K562 (cell line): Measurements from ENCODE around the gene MFN1. TPM values are rescaled to one million over a fixed set of nuclear protein-coding genes. Genes with fewer than 3 reads are reported as not detected.

Source experiments
- ATAC-seq: fragments of 200-7000 bp; cut with Tn5 transposase; 3 replicates; pipeline ENCODE4 v1.9.1; 2020; ENCODE audit warnings: moderate library complexity
- BruUV-seq: library from RNA; stranded (reverse); fragments of 400-500 nt; replicated peaks from 2 replicates; lab custom pipeline; 2021; lab: Mats Ljungman, UMichigan
- CTCF ChIA-PET: fragments of 300-600 bp; formaldehyde crosslinking; extraction: SDS; loops from one replicate; lab custom pipeline; 2021; ENCODE audit warnings: low intra/inter-chr PET ratio; lab: Yijun Ruan, JAX
- POLR2A ChIA-PET: fragments of 300-600, 350-650 bp; sonication (Branson Sonifier 250); formaldehyde crosslinking; extraction: SDS; loops from one replicate; lab custom pipeline; 2021; ENCODE audit warnings: antibody characterized with exemption, inconsistent platforms; lab: Yijun Ruan, JAX
- DNase-seq, 4 experiments: peaks; one replicate each; pipeline versions ENCODE4 v3.0.0 to v3.0.0-alpha.2; 2011 to 2018; ENCODE audit warnings: low spot score in 3 of 4, mixed read lengths in 3 of 4; ENCODE audit errors: extremely low read depth in 1 of 4
- FAIRE-seq: peaks from 2 replicates; lab custom pipeline; 2011; peaks lifted over from hg19 to GRCh38; lab: Jason Lieb, UNC
- H2AFZ ChIP-seq: 2 replicates; pipeline ENCODE4 v1.6.0; 2011; ENCODE audit warnings: low read depth, low read length, control low read depth, inconsistent platforms
- H3K27ac ChIP-seq: fragments of 200-600 bp; 3 replicates; pipeline ENCODE4 v1.8.0; 2011; ENCODE audit warnings: low read depth, mild to moderate bottlenecking, control low read depth, inconsistent platforms, low read length, moderate library complexity, mixed read lengths; ENCODE audit errors: extremely low read depth
- H3K27me3 ChIP-seq, 2 experiments: fragments of 300-600 bp in 1 of 2; 2 replicates in 1 of 2; 3 replicates in 1 of 2; pipeline versions ENCODE4 v1.6.0 to v1.8.0; 2011; ENCODE audit warnings: inconsistent platforms in 2 of 2, low read length in 2 of 2, mild to moderate bottlenecking in 1 of 2, mixed read lengths in 1 of 2, moderate library complexity in 1 of 2; ENCODE audit not compliant: control insufficient read depth in 2 of 2, insufficient read depth in 2 of 2
- H3K36me3 ChIP-seq: fragments of 300-600 bp; 3 replicates; pipeline ENCODE4 v1.8.0; 2011; ENCODE audit warnings: mild to moderate bottlenecking, low read length, inconsistent platforms; ENCODE audit not compliant: control insufficient read depth, insufficient read depth
- H3K4me1 ChIP-seq, 2 experiments: fragments of 200-600 bp in 1 of 2; replicated peaks in 1 of 2; 2 replicates in 1 of 2; 3 replicates in 1 of 2; pipeline versions ENCODE4 v1.5.1 to v1.8.0; 2011; ENCODE audit warnings: inconsistent platforms in 2 of 2, low read length in 2 of 2, mild to moderate bottlenecking in 1 of 2, mixed read lengths in 1 of 2, moderate library complexity in 1 of 2; ENCODE audit not compliant: control insufficient read depth in 2 of 2, insufficient read depth in 2 of 2
- H3K4me2 ChIP-seq: 2 replicates; pipeline ENCODE4 v1.6.1; 2011; ENCODE audit warnings: low read length, control low read depth, inconsistent platforms, mixed read lengths; ENCODE audit not compliant: insufficient read depth
- H3K4me3 ChIP-seq: fragments of 200-600 bp; sonication (generic), shearing (Covaris generic); 2 replicates; pipeline ENCODE4 v1.5.1; 2016; ENCODE audit warnings: control low read depth, inconsistent platforms
- H3K79me2 ChIP-seq: fragments of 200-600 bp; 3 replicates; pipeline ENCODE4 v1.8.0; 2011; ENCODE audit warnings: low read length, inconsistent platforms; ENCODE audit not compliant: control insufficient read depth, insufficient read depth
- H3K9ac ChIP-seq, 2 experiments: 2 replicates each; pipeline versions ENCODE4 v1.6.0 to v1.6.1; 2011; ENCODE audit warnings: low read depth in 2 of 2, low read length in 2 of 2, control low read depth in 1 of 2, inconsistent platforms in 1 of 2, mild to moderate bottlenecking in 1 of 2, mixed read lengths in 1 of 2; ENCODE audit not compliant: insufficient read depth in 1 of 2
- H3K9me1 ChIP-seq: one replicate; pipeline ENCODE4 v1.6.0; 2011; ENCODE audit warnings: inconsistent platforms, mild to moderate bottlenecking, low read length, moderate library complexity; ENCODE audit not compliant: control insufficient read depth, insufficient read depth
- H3K9me3 ChIP-seq: replicated peaks from 2 replicates; pipeline ENCODE4 v1.5.1; 2011; ENCODE audit warnings: low read depth, low read length, inconsistent platforms; ENCODE audit not compliant: control insufficient read depth, insufficient read depth
- H4K20me1 ChIP-seq: replicated peaks from 2 replicates; pipeline ENCODE4 v1.6.1; 2011; ENCODE audit warnings: low read length, inconsistent platforms, mixed read lengths; ENCODE audit not compliant: control insufficient read depth, insufficient read depth
- ARID1B ChIP-seq: fragments of 450-650 bp; IDR thresholded peaks from 2 replicates; pipeline ENCODE4 v1.6.1; 2016; ENCODE audit warnings: antibody characterized with exemption, mild to moderate bottlenecking, inconsistent platforms
- CBFA2T2 ChIP-seq: fragments of 450-650 bp; conservative IDR thresholded peaks from 2 replicates; pipeline ENCODE4 v1.6.1; 2017; ENCODE audit warnings: mild to moderate bottlenecking
- CBX1 ChIP-seq: sonication (generic); IDR thresholded peaks from 2 replicates; pipeline ENCODE4 v1.6.1; 2016; ENCODE audit warnings: antibody characterized with exemption, low read depth, mild to moderate bottlenecking
- NFIC ChIP-seq: fragments of 450-650 bp; IDR thresholded peaks from 2 replicates; pipeline ENCODE4 v1.6.1; 2017; ENCODE audit warnings: mild to moderate bottlenecking, inconsistent platforms
- NR3C1 ChIP-seq: sonication (generic); formaldehyde crosslinking; IDR thresholded peaks from 2 replicates; pipeline ENCODE4 v1.8.1; 2022; ENCODE audit warnings: missing genetic modification reagents
- POLR2H ChIP-seq: IDR thresholded peaks from 2 replicates; pipeline ENCODE4 v1.6.1; 2016; ENCODE audit warnings: missing genetic modification characterization, low read depth, mild to moderate bottlenecking, control low read depth, missing compliant biosample characterization, moderate library complexity
- RBM14 ChIP-seq: fragments of 200-400 bp; formaldehyde crosslinking; IDR thresholded peaks from 2 replicates; pipeline ENCODE4 v1.6.1; 2018; ENCODE audit warnings: low read depth, mild to moderate bottlenecking, low read length, moderate library complexity, borderline replicate concordance; ENCODE audit not compliant: insufficient read depth
- SMARCE1 ChIP-seq: fragments of 450-650 bp; IDR thresholded peaks from 2 replicates; pipeline ENCODE4 v1.7.1; 2016; ENCODE audit warnings: mild to moderate bottlenecking
- TCF3 ChIP-seq: sonication (generic); formaldehyde crosslinking; IDR thresholded peaks from 2 replicates; pipeline ENCODE4 v1.4.0; 2020; ENCODE audit warnings: mild to moderate bottlenecking, missing genetic modification reagents
- ZBTB34 ChIP-seq: fragments of 250-450 bp; sonication (Bioruptor Pico); IDR thresholded peaks from 2 replicates; pipeline ENCODE4 v1.8.0; 2021; ENCODE audit warnings: mild to moderate bottlenecking, moderate library complexity
- ZNF592 ChIP-seq: fragments of 450-650 bp; IDR thresholded peaks from 2 replicates; pipeline ENCODE4 v1.6.1; 2017; ENCODE audit warnings: antibody characterized with exemption, mild to moderate bottlenecking
- WGBS: fragments of 100-300 bp; shearing (Covaris generic); methylation state at CpG from one replicate; pipeline ENCODE4 v1.1.6; 2016; ENCODE audit warnings: low coverage, mixed read lengths; ENCODE audit not compliant: insufficient coverage; ENCODE audit errors: missing lambda C conversion rate; 5-methylcytosine and 5-hydroxymethylcytosine counted together
- in situ Hi-C: fragments of 300-500 bp; cut with MboI; formaldehyde crosslinking; loops from 4 replicates; pipeline ENCODE4 v1.15.0; 2018; ENCODE audit warnings: inconsistent platforms, mixed read lengths
- intact Hi-C: fragments of 100-400 bp; cut with micrococcal nuclease; formaldehyde crosslinking; loops from 2 replicates; pipeline ENCODE4 v1.14.2; 2022
- polyA plus RNA-seq, 8 experiments: library from polyadenylated mRNA; depleted of rRNA in 4 of 8; stranded (reverse) in 5 of 8; unstranded in 3 of 8; fragments of >200 nt; fragmentation: Nextera tagmentation in 2 of 8; fragmentation: Illumina TruSeq in 1 of 8; extraction: Ambion mirVana in 2 of 8; extraction: Trizol in 1 of 8; gene quantifications; 2 replicates each; pipeline versions ENCODE4 v1.2.1 to v1.2.3, GENCODE V29; 2011 to 2014; ENCODE audit warnings: inconsistent platforms in 1 of 8, missing spikeins in 1 of 8
- total RNA-seq, 7 experiments: library from RNA; depleted of rRNA in 6 of 7; stranded (reverse); fragments of >200 nt in 6 of 7; fragmentation: Illumina TruSeq in 2 of 7; extraction: Trizol in 2 of 7; gene quantifications; 2 replicates each; pipeline versions ENCODE4 v1.2.1 to v1.2.3, GENCODE V29; 2011 to 2021; ENCODE audit warnings: low replicate concordance in 1 of 7
- TF ChIP-seq, protein P1 (sequence below): sonication (generic); IDR thresholded peaks from 2 replicates; pipeline ENCODE4 v1.6.1; 2016
- TF ChIP-seq, protein P2 (sequence below): IDR thresholded peaks from 2 replicates; pipeline ENCODE4 v1.6.1; 2012; ENCODE audit warnings: low read depth, low read length, improper control_type of control experiment, borderline replicate concordance

MFN1 gene
- total and polyA plus RNA-seq, 9 of the 15 experiments (the other 6 are each of a cell fraction or from before 2014, with no cell fraction given) = 10.5 to 42.7 (median 22.6) TPM

DNA sequence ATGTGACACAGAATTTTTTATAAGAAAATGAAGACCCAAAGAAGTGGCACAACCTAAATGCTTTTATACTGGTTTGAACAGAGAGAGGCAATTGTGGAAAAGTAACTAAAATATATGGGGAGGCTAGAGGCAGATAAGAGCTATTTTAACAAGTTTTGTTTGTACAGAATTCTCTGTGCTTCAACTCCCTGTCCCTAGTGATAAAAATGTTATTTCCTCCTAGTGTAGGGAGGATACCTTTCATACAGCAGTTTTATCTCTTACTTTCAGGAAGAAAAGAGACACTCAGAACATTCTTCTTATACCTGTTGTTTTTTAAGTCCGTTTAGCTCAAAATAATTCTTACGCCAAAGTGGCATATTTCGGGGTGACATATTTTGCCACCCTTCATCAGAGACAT, 45.9 kb upstream of the MFN1 start:
- POLR2A ChIA-PET = interaction anchor here (0.8 to 2.0 kb wide), 4 partner anchors 20 to 262 kb away, joined by 3 to 7 read pairs (median 3); partner anchors contain the start of gene ACTL6A
- intact Hi-C loops (loop anchor here (2.0 to 5.0 kb wide), 2 partner anchors 41 to 154 kb away; partner anchors contain the start of gene PIK3CA), in situ Hi-C loops (loop anchor here (25.0 kb wide), 1 partner anchor 839 kb away; no protein-coding TSS in a partner anchor)
- Histone ChIP-seq H3K9me3 (peaks cover 11% of the 10 kb centered on the region; the same call in 1 of the 2 replicates), H3K9me1 (no peaks in the 10 kb centered on the region), H2AFZ (peak overlapping the region; percentile 85), H3K79me2 (no peaks in the 10 kb centered on the region), H3K36me3 (no peaks in the 10 kb centered on the region; the same call in 1 of the 3 replicates), H3K4me2 (peak overlapping the region; percentile 38), H3K4me1 (peaks cover 9 to 16% of the 10 kb centered on the region in 2 experiments; a peak in 3 of 5 replicates), H3K27me3 (no peaks in the 10 kb centered on the region), H3K4me3 (peak overlapping the region; percentile 2; the same call in 1 of the 2 replicates), H4K20me1 (no peaks in the 10 kb centered on the region), H3K9ac (peak overlapping the region in 1 of 2 experiments; percentile 69; a peak in 2 of 4 replicates), H3K27ac (peak overlapping the region; percentile 81)
- no TSS peak for BruUV-seq
- FAIRE-seq (peak; percentile 75), ATAC-seq (peak; percentile 81), DNase-seq (peak in 2 of 4 experiments; percentile 72 to 75)
- 0% methylated on average over 3 of the region's 3 CpGs for WGBS
- CTCF ChIA-PET = no interaction called here
- TF ChIP-seq CBFA2T2 (peak; percentile 79), CBX1 (no peak), ZBTB34 (CRISPR knock-in tag) (no peak), NR3C1 (CRISPR knock-in tag) (no peak), NFIC (peak; percentile 16; the same call in 1 of the 2 replicates), ZNF592 (peak; percentile 60), RBM14 (no peak), ARID1B (peak; percentile 88), SMARCE1 (peak; percentile 73; the same call in 1 of the 2 replicates), TCF3 (CRISPR knock-in tag) (peak; percentile 73), POLR2H (tag) (peak; percentile 52; the same call in 1 of the 2 replicates)
- TF ChIP-seq, protein P1, sequence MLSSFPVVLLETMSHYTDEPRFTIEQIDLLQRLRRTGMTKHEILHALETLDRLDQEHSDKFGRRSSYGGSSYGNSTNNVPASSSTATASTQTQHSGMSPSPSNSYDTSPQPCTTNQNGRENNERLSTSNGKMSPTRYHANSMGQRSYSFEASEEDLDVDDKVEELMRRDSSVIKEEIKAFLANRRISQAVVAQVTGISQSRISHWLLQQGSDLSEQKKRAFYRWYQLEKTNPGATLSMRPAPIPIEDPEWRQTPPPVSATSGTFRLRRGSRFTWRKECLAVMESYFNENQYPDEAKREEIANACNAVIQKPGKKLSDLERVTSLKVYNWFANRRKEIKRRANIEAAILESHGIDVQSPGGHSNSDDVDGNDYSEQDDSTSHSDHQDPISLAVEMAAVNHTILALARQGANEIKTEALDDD = 0 out of 2 replicates have a peak, but pooled peaks have one; percentile 43
- TF ChIP-seq, protein P2, sequence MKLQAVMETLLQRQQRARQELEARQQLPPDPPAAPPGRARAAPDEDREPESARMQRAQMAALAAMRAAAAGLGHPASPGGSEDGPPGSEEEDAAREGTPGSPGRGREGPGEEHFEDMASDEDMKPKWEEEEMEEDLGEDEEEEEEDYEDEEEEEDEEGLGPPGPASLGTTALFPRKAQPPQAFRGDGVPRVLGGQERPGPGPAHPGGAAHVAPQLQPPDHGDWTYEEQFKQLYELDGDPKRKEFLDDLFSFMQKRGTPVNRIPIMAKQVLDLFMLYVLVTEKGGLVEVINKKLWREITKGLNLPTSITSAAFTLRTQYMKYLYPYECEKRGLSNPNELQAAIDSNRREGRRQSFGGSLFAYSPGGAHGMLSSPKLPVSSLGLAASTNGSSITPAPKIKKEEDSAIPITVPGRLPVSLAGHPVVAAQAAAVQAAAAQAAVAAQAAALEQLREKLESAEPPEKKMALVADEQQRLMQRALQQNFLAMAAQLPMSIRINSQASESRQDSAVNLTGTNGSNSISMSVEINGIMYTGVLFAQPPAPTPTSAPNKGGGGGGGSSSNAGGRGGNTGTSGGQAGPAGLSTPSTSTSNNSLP = peak; percentile 61; the same call in 1 of the 2 replicates
